ENCODE measurements around the gene CUL2. TPM values are rescaled to one million over a fixed set of nuclear protein-coding genes. Genes with fewer than 3 reads are reported as not detected.

The CUL2 gene
- total and polyA plus RNA-seq, 2 donors (not counting 1 experiment from before 2014, with no cell fraction given), result 7.3 to 36.9 TPM

GRCh38 chr10:34967335-34967880 is 122.7 kb downstream of the CUL2 start:
- H3K27ac Mint-ChIP-seq, result no peak overlapping the region
- no peak overlapping the region for H3K4me3 ChIP-seq (ENCODE audit: control extremely low read depth in 1 of 5, extremely low read depth in 1 of 5, insufficient read depth in 1 of 5, low read depth in 2 of 5, low read length in 4 of 5)
- CTCF ChIA-PET, result no interaction called here

GRCh38 chr10:34966451-34966850 is 123.7 kb downstream of the CUL2 start:
- H3K9me3 ChIP-seq (ENCODE audit: control extremely low read depth in 1 of 3, control insufficient read depth in 2 of 3, insufficient read depth in 1 of 3, low read length in 2 of 3), result no peaks in the 10 kb centered on the region
- CTCF ChIA-PET, result no interaction called here
- H3K36me3 ChIP-seq (replicated peaks in 1 of 2; ENCODE audit: control extremely low read depth in 1 of 2, control insufficient read depth in 1 of 2, extremely low read depth in 1 of 2, insufficient read depth in 2 of 2, low read length in 1 of 2), result no peaks in the 10 kb centered on the region
- Mint-ChIP-seq H3K27ac (no peak overlapping the region), H3K4me1 (no peaks in the 10 kb centered on the region), H3K4me3 (no peak overlapping the region), H3K9me3 (ENCODE audit: insufficient read depth) (no peaks in the 10 kb centered on the region), H3K27me3 (no peaks in the 10 kb centered on the region)
- no peak overlapping the region for H3K4me2 ChIP-seq (replicated peaks; ENCODE audit: low read depth, low read length, poor library complexity, severe bottlenecking)
- no peak overlapping the region for H3K9ac ChIP-seq (ENCODE audit: low read length)
- no peak for TF ChIP-seq CTCF (IDR thresholded peaks at IDR 0.05)
- no peak for TF ChIP-seq EZH2 (IDR thresholded peaks at IDR 0.05; ENCODE audit: borderline replicate concordance, insufficient read depth, low read depth, low read length, poor library complexity, severe bottlenecking)
- no peak overlapping the region for H3K27ac ChIP-seq (ENCODE audit: low read length in 2 of 2)
- no peaks in the 10 kb centered on the region for H3K4me1 ChIP-seq (ENCODE audit: control insufficient read depth in 2 of 2, insufficient read depth in 2 of 2, low read length in 2 of 2)
- H3K4me3 ChIP-seq (ENCODE audit: control extremely low read depth in 1 of 5, extremely low read depth in 1 of 5, insufficient read depth in 1 of 5, low read depth in 2 of 5, low read length in 4 of 5), result no peak overlapping the region
- H3K79me2 ChIP-seq (ENCODE audit: control insufficient read depth, insufficient read depth, low read length), result no peaks in the 10 kb centered on the region
- no peaks in the 10 kb centered on the region for H3K27me3 ChIP-seq (replicated peaks in 1 of 4; ENCODE audit: control extremely low read depth in 1 of 4, control insufficient read depth in 3 of 4, insufficient read depth in 4 of 4, low read length in 3 of 4)
- ATAC-seq (ENCODE audit: low read depth), result no peak
- 93% methylated on average over 3 of the region's 5 CpGs for WGBS (ENCODE audit: insufficient coverage)
- intact Hi-C loops (cut with micrococcal nuclease), result no loop called here
- H2AFZ ChIP-seq (ENCODE audit: insufficient read depth, low read depth, low read length, poor library complexity, severe bottlenecking), result no peak overlapping the region
- DNase-seq, result no peak
- POLR2A ChIA-PET, result no interaction called here
- no peaks in the 10 kb centered on the region for H4K20me1 ChIP-seq (ENCODE audit: control insufficient read depth, insufficient read depth, low read length, poor library complexity, severe bottlenecking)

More at GRCh38 chr10:34967335-34967880, 122.7 kb downstream of the CUL2 start:
- H3K9me3 ChIP-seq (ENCODE audit: control extremely low read depth in 1 of 3, control insufficient read depth in 2 of 3, insufficient read depth in 1 of 3, low read length in 2 of 3), result no peaks in the 10 kb centered on the region
- Mint-ChIP-seq H3K4me1 (no peaks in the 10 kb centered on the region), H3K9me3 (ENCODE audit: insufficient read depth) (no peaks in the 10 kb centered on the region), H3K27me3 (no peaks in the 10 kb centered on the region), H3K4me3 (no peak overlapping the region)
- H3K79me2 ChIP-seq (ENCODE audit: control insufficient read depth, insufficient read depth, low read length), result no peaks in the 10 kb centered on the region
- no peak overlapping the region for H3K9ac ChIP-seq (ENCODE audit: low read length)
- intact Hi-C loops (cut with micrococcal nuclease), result no loop called here
- H3K36me3 ChIP-seq (replicated peaks in 1 of 2; ENCODE audit: control extremely low read depth in 1 of 2, control insufficient read depth in 1 of 2, extremely low read depth in 1 of 2, insufficient read depth in 2 of 2, low read length in 1 of 2), result no peaks in the 10 kb centered on the region
- WGBS (ENCODE audit: insufficient coverage), result 80% methylated on average over 8 of the region's 14 CpGs
- H3K4me1 ChIP-seq (ENCODE audit: control insufficient read depth in 2 of 2, insufficient read depth in 2 of 2, low read length in 2 of 2), result no peaks in the 10 kb centered on the region
- H2AFZ ChIP-seq (ENCODE audit: insufficient read depth, low read depth, low read length, poor library complexity, severe bottlenecking), result no peak overlapping the region
- DNase-seq (no peak), ATAC-seq (ENCODE audit: low read depth) (no peak)
- H3K4me2 ChIP-seq (replicated peaks; ENCODE audit: low read depth, low read length, poor library complexity, severe bottlenecking), result no peak overlapping the region
- H4K20me1 ChIP-seq (ENCODE audit: control insufficient read depth, insufficient read depth, low read length, poor library complexity, severe bottlenecking), result no peaks in the 10 kb centered on the region
- H3K27ac ChIP-seq (ENCODE audit: low read length in 2 of 2), result no peak overlapping the region
- no peak for TF ChIP-seq CTCF (IDR thresholded peaks at IDR 0.05)
- TF ChIP-seq EZH2 (IDR thresholded peaks at IDR 0.05; ENCODE audit: borderline replicate concordance, insufficient read depth, low read depth, low read length, poor library complexity, severe bottlenecking), result no peak
- POLR2A ChIA-PET, result no interaction called here
- H3K27me3 ChIP-seq (replicated peaks in 1 of 4; ENCODE audit: control extremely low read depth in 1 of 4, control insufficient read depth in 3 of 4, insufficient read depth in 4 of 4, low read length in 3 of 4), result no peaks in the 10 kb centered on the region

Data from B cell (primary cell).